ENCODE results near the gene LRP5. TPM values are rescaled to one million over a fixed set of nuclear protein-coding genes. Genes with fewer than 3 reads are reported as not detected.

Gene LRP5
- total RNA-seq, 1 experiment from 2014 or later: 129 TPM

DNA sequence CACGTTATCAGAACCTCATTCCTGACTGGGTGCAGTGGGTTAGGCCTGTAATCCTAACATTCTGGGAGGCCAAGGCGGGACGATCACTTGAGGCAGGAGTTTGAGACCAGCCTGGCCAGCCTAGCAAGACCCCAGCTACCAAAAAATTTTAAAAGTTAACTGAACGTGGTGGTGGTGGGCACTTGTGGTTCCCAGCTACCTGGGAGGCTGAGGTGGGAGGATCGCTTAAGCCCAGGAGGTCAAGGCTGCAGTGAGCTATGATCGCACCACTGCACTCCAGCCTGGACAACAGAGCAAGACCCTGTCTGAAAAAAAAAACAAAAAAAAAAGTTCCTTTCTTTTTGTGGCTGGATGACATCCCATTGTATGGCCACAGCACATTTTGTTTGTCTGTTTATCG is 80.4 kb downstream of the LRP5 start:
- no peak overlapping the region for H3K4me3 ChIP-seq
- POLR2A ChIA-PET (ENCODE audit: unreplicated experiment): no interaction called here
- CTCF ChIA-PET: no interaction called here
- TF ChIP-seq, protein P1, sequence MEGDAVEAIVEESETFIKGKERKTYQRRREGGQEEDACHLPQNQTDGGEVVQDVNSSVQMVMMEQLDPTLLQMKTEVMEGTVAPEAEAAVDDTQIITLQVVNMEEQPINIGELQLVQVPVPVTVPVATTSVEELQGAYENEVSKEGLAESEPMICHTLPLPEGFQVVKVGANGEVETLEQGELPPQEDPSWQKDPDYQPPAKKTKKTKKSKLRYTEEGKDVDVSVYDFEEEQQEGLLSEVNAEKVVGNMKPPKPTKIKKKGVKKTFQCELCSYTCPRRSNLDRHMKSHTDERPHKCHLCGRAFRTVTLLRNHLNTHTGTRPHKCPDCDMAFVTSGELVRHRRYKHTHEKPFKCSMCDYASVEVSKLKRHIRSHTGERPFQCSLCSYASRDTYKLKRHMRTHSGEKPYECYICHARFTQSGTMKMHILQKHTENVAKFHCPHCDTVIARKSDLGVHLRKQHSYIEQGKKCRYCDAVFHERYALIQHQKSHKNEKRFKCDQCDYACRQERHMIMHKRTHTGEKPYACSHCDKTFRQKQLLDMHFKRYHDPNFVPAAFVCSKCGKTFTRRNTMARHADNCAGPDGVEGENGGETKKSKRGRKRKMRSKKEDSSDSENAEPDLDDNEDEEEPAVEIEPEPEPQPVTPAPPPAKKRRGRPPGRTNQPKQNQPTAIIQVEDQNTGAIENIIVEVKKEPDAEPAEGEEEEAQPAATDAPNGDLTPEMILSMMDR (conservative IDR thresholded peaks at IDR 0.05): no peak
- TF ChIP-seq EZH2 (IDR thresholded peaks at IDR 0.05; ENCODE audit: low read depth): no peak
- H4K20me1 ChIP-seq (ENCODE audit: insufficient read depth): no peaks in the 10 kb centered on the region; the same call in none of the 2 replicates
- no peaks in the 10 kb centered on the region for H3K9me3 ChIP-seq (ENCODE audit: insufficient read depth, low read depth)
- H2AFZ ChIP-seq: no peak overlapping the region
- H3K27me3 ChIP-seq (ENCODE audit: insufficient read depth, low read depth): no peaks in the 10 kb centered on the region
- no peaks in the 10 kb centered on the region for H3K79me2 ChIP-seq (ENCODE audit: low read depth)
- DNase-seq: no peak
- no TSS peak for BruUV-seq (replicated peaks)
- peaks cover 4% of the 10 kb centered on the region; the same call in 1 of the 2 replicates for H3F3A ChIP-seq (ENCODE audit: insufficient read depth, low read depth)
- no peaks in the 10 kb centered on the region for H3K9me2 ChIP-seq (ENCODE audit: insufficient read depth)
- H3K4me2 ChIP-seq: no peak overlapping the region
- H3K27ac ChIP-seq: no peak overlapping the region
- H3K4me1 ChIP-seq (replicated peaks; ENCODE audit: insufficient read depth): no peaks in the 10 kb centered on the region
- intact Hi-C loops (cut with micrococcal nuclease; ENCODE audit: unreplicated experiment): no loop called here
- peaks cover 6% of the 10 kb centered on the region; the same call in 1 of the 2 replicates for H3K36me3 ChIP-seq (ENCODE audit: low read depth)

DNA sequence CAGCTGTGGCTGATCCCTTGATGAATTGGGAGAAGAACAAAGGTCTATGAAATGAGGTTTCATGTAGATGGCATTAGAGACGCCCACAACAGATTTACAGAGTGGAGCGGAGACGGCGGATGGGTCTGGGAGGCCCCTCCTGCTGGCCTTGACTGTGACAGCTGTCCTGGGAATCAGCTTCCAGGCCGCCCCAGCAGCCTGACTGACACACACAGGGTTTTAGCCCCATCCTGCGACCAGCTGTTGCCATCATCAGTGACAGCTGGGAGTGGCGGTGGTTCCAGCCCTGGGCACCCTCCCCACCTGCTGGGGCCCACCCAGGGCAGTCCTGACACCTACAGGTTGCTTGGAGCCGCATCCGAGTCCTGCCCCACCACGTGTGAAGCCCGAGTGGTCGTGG is 84.1 kb downstream of the LRP5 start:
- no TSS peak for BruUV-seq (replicated peaks)
- Histone ChIP-seq H3K4me1 (replicated peaks; ENCODE audit: insufficient read depth) (no peaks in the 10 kb centered on the region), H3K4me3 (no peak overlapping the region), H3K27ac (no peak overlapping the region), H3K36me3 (ENCODE audit: low read depth) (no peaks in the 10 kb centered on the region), H2AFZ (no peak overlapping the region), H3K79me2 (ENCODE audit: low read depth) (no peaks in the 10 kb centered on the region), H3K9me3 (ENCODE audit: insufficient read depth, low read depth) (no peaks in the 10 kb centered on the region), H3K9me2 (ENCODE audit: insufficient read depth) (no peaks in the 10 kb centered on the region), H3K4me2 (no peak overlapping the region), H3F3A (ENCODE audit: insufficient read depth, low read depth) (peaks cover 4% of the 10 kb centered on the region; the same call in 1 of the 2 replicates), H4K20me1 (ENCODE audit: insufficient read depth) (peaks cover 13% of the 10 kb centered on the region), H3K27me3 (ENCODE audit: insufficient read depth, low read depth) (no peaks in the 10 kb centered on the region)
- intact Hi-C loops (cut with micrococcal nuclease; ENCODE audit: unreplicated experiment): no loop called here
- no peak for TF ChIP-seq EZH2 (IDR thresholded peaks at IDR 0.05; ENCODE audit: low read depth)
- TF ChIP-seq, protein P1 (conservative IDR thresholded peaks at IDR 0.05): no peak
- ChIA-PET CTCF (no interaction called here), POLR2A (ENCODE audit: unreplicated experiment) (no interaction called here)
- no peak for DNase-seq

DNA sequence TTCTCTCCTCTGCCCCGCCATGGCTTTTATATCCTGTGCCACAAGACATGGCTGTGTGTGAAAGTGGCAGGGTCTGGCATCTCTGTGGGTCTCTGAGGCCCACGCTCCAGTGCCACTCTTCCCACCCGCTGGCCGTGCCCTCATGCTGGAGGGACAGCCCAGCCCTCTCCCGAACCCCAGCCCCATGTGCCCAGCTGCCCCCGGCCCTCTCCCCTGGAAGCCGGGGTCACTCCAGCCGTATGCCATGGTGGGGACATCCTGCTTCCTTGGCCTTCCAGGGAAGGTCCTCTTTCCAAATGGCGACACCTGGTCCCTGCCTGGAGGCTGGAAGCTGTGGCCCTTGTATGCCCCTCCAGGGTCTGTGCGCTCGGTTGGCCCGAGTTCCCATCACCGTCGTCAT is 84.9 kb downstream of the LRP5 start:
- Histone ChIP-seq H3K27ac (no peak overlapping the region), H3K4me2 (no peak overlapping the region), H3K4me3 (no peak overlapping the region), H3K27me3 (ENCODE audit: insufficient read depth, low read depth) (no peaks in the 10 kb centered on the region), H2AFZ (no peak overlapping the region), H3F3A (ENCODE audit: insufficient read depth, low read depth) (0 out of 2 replicates have a peak, but pooled peaks cover under 1% of the 10 kb centered on the region), H3K9me3 (ENCODE audit: insufficient read depth, low read depth) (no peaks in the 10 kb centered on the region), H3K36me3 (ENCODE audit: low read depth) (no peaks in the 10 kb centered on the region), H3K79me2 (ENCODE audit: low read depth) (no peaks in the 10 kb centered on the region), H3K4me1 (replicated peaks; ENCODE audit: insufficient read depth) (no peaks in the 10 kb centered on the region), H4K20me1 (ENCODE audit: insufficient read depth) (peaks cover 13% of the 10 kb centered on the region), H3K9me2 (ENCODE audit: insufficient read depth) (no peaks in the 10 kb centered on the region)
- intact Hi-C loops (cut with micrococcal nuclease; ENCODE audit: unreplicated experiment): no loop called here
- ChIA-PET CTCF (no interaction called here), POLR2A (ENCODE audit: unreplicated experiment) (no interaction called here)
- TF ChIP-seq, protein P1 (conservative IDR thresholded peaks at IDR 0.05): no peak
- TF ChIP-seq EZH2 (IDR thresholded peaks at IDR 0.05; ENCODE audit: low read depth): no peak
- DNase-seq: no peak
- no TSS peak for BruUV-seq (replicated peaks)
